ENCODE data around the gene CDH3.

The CDH3 gene

DNA sequence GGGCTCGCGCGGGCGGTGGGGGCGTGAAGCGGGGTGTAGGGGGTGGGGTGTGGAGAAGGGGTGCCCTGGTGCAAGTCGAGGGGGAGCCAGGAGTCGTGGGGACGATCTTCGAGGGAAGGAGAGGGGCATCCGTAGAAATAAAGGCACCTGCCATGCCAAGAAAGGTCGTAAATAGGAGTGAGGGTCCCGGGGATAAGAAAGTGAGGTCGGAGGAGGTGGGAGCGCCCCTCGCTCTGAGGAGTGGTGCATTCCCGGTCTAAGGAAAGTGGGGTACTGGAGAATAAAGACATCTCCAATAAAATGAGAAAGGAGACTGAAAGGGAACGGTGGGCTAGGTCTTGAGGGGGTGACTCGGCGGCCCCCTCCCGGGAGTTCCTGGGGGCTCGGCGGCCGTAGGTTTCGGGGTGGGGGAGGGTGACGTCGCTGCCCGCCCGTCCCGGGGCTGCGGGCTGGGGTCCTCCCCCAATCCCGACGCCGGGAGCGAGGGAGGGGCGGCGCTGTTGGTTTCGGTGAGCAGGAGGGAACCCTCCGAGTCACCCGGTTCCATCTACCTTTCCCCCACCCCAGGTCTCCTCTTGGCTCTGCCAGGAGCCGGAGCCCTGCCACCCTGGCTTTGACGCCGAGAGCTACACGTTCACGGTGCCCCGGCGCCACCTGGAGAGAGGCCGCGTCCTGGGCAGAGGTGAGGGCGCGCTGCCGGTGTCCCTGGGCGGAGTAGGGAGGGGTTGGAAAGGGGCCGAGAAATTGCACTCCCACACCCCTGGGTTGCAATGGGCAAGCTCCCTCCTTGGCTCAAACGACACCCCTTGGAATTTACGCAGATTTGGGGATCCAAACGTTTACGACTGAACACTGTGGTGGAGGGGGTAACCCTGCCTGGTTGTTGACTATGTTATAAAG lies 92.9 kb downstream of the CDH3 start:
- DNase-seq (ENCODE audit: low spot score), result no peak

DNA sequence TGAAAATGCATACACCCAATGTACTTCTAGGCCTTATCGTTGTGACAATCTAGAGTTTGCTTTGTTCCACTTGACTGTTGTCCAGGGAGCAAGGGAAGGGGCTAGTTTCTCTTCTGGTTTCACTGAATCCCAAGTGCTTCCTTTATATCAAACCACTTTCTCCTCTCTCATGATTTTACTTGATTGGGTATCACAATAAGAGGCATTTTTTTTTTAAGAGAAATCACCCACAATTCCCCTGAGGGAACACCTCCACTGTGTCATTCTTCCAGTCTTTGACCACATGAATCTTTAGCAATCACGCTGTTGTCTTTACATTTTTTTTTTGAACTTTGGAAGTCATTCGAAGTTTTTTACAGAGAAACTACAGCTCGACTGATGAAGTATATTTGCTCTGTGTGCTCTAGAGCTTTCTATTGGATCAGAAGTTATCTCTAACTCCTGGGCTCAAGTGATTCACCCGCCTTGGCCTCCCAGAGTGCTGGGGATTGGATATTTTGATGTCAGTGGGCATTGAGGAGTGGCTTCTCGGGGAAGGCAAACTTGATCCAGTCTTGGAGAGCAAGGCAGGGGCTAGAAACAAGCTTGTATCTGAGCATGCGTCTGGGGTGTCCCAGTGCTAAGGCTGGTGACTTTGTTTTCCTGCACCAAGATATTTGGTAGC lies 95.0 kb downstream of the CDH3 start:
- no peak for DNase-seq (ENCODE audit: low spot score)

DNA sequence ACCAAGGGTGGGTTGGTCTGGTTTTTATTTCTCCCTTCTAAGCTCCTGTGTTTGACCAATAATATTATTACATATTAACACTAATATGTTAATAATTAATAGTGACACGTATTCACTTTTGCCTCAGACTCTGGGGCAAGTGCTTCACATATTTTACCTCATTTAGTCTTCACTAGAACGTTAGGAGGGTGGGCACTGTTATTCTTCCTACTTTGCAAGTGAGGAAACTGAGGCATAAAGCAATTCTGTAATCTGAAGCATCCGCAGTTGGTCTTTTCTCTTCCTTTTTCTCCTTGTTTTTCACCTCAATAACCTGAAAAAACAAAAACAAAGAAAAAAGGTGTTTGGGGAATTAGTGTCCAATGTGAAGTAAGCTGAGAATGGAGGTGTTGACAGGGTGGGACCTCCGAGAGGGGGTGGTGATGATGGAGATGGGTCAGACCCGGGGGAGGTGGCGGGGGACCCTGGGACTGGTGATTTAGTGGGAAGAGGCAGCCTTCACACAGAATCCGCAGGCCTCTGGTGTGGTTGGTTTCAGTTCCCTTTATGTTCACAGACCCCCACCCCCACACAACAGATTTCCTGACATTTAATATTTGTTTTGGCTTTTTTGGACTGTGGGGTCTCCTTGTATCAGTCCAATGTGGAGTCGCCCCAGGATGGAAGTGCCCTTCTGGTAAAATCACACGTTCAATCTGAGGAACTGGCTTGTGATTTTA lies 95.7 kb downstream of the CDH3 start:
- no peak for DNase-seq (ENCODE audit: low spot score)

DNA sequence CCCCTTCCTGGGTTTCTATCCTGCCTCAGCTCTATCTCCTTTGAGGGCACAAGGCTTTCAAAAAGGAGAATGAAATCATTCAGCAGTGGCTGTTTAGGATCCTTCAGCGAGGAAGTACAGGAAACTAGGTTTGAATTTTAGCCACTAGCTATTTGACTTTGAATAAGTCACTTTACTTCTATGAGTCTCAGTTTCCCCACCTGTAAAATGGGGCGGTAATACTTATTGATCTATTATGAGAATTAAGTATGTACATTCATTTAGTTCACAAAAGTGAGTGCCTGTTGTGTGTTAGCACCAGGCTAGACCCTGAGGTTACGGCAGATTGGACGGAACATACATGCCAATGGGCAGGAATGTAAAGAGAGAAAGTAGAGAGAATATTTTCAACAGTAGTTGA lies 98.6 kb downstream of the CDH3 start:
- DNase-seq (ENCODE audit: low spot score), result no peak

DNA sequence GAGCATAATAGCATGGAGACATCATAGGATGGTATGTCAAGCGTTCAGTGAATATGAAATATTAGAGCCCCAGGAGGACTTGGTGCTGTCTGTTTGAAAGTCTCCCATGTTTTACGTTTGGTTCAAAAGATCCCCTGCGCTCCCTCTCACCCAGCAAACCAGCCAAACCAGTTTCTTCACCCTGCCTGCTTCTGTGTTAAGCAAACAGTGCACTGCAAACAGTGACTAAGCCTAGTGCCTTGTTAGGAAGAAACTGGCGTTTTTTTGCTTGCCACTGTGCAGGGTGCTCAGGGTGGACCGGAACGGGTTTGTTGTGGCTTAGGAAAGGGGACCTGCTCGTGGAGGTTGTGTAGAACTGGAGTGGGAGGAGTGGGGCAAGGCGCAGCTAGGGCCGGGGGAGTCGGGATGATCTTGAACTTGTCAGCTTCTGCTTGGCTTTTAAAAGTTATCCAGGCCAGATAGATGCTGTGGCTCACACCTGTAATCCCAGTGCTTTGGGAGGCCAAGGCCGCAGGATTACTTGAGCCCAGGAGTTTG lies 99.7 kb downstream of the CDH3 start:
- no peak for DNase-seq (ENCODE audit: low spot score)

DNA sequence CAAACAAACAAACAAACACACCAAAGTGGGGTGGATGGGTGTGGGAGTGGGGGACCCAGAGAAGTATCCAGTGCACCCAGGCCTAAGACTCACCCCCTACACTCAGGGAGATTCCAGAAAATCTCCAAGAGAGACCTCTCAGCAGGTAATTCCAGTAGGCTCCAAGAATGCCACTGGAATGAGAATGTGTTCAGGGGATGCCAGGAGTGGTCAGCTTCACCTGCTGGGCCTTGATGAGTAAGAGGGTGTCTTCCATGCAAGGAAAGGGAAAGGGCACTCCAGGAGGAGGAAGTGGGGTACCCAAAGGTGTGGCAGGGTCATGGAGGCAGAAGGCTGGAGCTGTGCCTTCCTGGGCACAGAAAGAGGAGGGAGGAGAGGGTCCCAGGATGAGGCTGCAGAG lies 101.8 kb downstream of the CDH3 start:
- no peak for DNase-seq (ENCODE audit: low spot score)

DNA sequence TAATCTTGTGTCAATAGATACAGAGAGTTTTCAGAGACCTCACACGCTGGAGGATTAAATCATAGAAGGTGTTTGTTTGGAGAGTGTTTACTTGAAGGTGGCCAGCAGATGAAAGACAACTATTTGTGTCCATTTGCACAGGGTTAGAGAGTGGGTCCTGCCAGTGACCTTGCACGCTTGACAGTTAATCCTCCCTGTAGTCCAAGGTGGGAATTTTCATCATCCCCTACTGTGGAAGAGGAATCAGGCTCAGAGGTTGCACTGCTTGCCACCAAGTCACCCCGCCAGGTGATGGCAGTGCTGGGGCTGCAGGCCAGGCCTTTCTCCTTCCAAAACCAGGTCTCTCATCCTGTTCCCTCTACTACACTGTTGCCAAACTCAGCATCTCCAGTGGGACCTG lies 104.3 kb downstream of the CDH3 start:
- no peak for DNase-seq (ENCODE audit: low spot score)
